Spleen (tissue), 7 donors: ENCODE data around the gene HS3ST1.

ENCODE experiments used
- POLR2AphosphoS5 ChIP-seq, 3 donors: sonication (generic); formaldehyde crosslinking; IDR thresholded peaks; one replicate each; pipeline ENCODE4 v1.5.1; 2017; ENCODE audit warnings: antibody characterized with exemption in 3 of 3
- TF ChIP-seq, protein P1 (sequence below), 11 experiments: fragments of 200-600 bp in 7 of 11; fragments of 450-650 bp in 4 of 11; sonication (generic) in 4 of 11; IDR thresholded peaks in 8 of 11; conservative IDR thresholded peaks in 3 of 11; 1 replicate in 7 of 11; 2 replicates in 4 of 11; pipeline versions ENCODE4 v1.4.0 to v1.8.0; 2016 to 2021; ENCODE audit warnings: antibody characterized with exemption in 11 of 11, inconsistent platforms in 4 of 11, mild to moderate bottlenecking in 1 of 11
- donor health status: DM: no; HTN: no; CAD: no; lungs with moderate emphysema.
- donor health status: DM: no; HTN: no; CAD: no.
- donor health status: DM: no; HTN: no; CAD: no.

DNA sequence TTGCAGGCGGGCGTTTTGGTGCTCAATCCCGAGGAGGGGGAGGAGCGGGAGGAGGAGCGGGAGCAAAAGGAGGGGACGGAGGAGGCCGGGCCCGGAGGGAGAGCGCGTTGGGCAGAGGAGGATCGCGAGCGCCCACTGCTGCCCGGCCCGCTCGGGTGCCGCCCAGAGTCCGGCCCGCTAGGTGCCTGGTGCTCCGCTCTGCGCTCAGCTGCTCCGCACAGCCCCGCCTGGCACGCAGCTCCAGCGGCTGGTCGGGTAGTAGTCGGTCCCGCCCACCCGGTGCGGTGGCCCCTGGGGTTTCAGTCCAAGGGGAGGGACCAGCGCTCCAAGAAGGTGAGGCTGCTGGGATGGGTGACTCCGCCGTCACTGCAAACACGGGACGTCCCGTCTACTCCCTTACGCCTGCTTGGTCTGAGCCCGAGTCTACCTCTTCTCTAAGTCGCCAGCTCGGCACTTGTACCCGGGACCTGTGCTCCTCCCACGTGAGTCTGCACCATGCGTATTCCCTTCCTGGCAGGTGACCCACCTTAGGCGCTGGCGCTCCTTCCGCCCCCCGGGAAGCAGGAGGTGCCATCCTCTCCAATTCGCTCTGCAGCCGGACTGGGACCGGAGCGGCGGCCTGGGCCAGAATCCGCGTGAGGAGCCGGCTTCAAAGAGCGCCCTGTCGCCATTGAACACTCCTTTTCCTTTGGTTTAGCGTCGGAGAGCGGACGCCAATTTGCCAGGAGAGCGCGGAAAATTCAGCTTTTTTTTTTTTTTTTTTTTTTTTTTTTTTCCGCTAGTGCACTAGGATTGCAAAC is 405 bp upstream of the HS3ST1 start:
- TF ChIP-seq, protein P1, sequence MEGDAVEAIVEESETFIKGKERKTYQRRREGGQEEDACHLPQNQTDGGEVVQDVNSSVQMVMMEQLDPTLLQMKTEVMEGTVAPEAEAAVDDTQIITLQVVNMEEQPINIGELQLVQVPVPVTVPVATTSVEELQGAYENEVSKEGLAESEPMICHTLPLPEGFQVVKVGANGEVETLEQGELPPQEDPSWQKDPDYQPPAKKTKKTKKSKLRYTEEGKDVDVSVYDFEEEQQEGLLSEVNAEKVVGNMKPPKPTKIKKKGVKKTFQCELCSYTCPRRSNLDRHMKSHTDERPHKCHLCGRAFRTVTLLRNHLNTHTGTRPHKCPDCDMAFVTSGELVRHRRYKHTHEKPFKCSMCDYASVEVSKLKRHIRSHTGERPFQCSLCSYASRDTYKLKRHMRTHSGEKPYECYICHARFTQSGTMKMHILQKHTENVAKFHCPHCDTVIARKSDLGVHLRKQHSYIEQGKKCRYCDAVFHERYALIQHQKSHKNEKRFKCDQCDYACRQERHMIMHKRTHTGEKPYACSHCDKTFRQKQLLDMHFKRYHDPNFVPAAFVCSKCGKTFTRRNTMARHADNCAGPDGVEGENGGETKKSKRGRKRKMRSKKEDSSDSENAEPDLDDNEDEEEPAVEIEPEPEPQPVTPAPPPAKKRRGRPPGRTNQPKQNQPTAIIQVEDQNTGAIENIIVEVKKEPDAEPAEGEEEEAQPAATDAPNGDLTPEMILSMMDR (IDR thresholded peaks at IDR 0.05 in 8 of 11, conservative IDR thresholded peaks at IDR 0.05 in 3 of 11): peak; percentile 40 to 81 (median 69)
- TF ChIP-seq POLR2AphosphoS5 (IDR thresholded peaks at IDR 0.05): peak; percentile 46 to 86 (median 84)
